HepG2 (cell line): ENCODE data around the gene MRPS34. TPM values are rescaled to one million over a fixed set of nuclear protein-coding genes. Genes with fewer than 3 reads are reported as not detected.
A peak's percentile ranks its signal among the peaks of the same experiment; 100 is the strongest.

Experiments used
- FOXA3 ChIP-seq: IDR thresholded peaks from 2 replicates; pipeline ENCODE4 v1.6.1; 2016; ENCODE audit warnings: missing genetic modification reagents, missing compliant biosample characterization
- KDM5A ChIP-seq: fragments of 200-600 bp; sonication (generic); IDR thresholded peaks from 2 replicates; pipeline ENCODE4 v1.7.0; 2018; ENCODE audit warnings: antibody characterized with exemption, mild to moderate bottlenecking, low read length, borderline replicate concordance
- NR2F6 ChIP-seq, 2 experiments: IDR thresholded peaks; 2 replicates each; pipeline ENCODE4 v1.6.1; 2016; ENCODE audit warnings: antibody characterized with exemption in 1 of 2, mild to moderate bottlenecking in 1 of 2
- RELA ChIP-seq: sonication (generic); formaldehyde crosslinking; IDR thresholded peaks from 2 replicates; pipeline ENCODE4 v1.4.0; 2020; ENCODE audit warnings: missing genetic modification reagents
- ZBTB10 ChIP-seq: sonication (generic); formaldehyde crosslinking; IDR thresholded peaks from 2 replicates; pipeline ENCODE4 v1.4.0; 2020; ENCODE audit warnings: missing genetic modification reagents, borderline replicate concordance
- ZNF350 ChIP-seq: sonication (generic); formaldehyde crosslinking; IDR thresholded peaks from 2 replicates; pipeline ENCODE4 v1.4.0; 2020; ENCODE audit warnings: mild to moderate bottlenecking, low read depth, missing genetic modification reagents, borderline replicate concordance
- ZNF496 ChIP-seq: sonication (generic); formaldehyde crosslinking; IDR thresholded peaks from 2 replicates; pipeline ENCODE4 v1.8.1; 2023; ENCODE audit warnings: mild to moderate bottlenecking, moderate library complexity, missing genetic modification reagents; ENCODE audit not compliant: insufficient replicate concordance
- ZNF709 ChIP-seq: sonication (generic); formaldehyde crosslinking; IDR thresholded peaks from 2 replicates; pipeline ENCODE4 v1.5.0; 2020; ENCODE audit warnings: mild to moderate bottlenecking, missing genetic modification reagents
- ZNF816 ChIP-seq: sonication (generic); formaldehyde crosslinking; IDR thresholded peaks from 2 replicates; pipeline ENCODE4 v1.8.0; 2022; ENCODE audit warnings: missing genetic modification reagents, mild to moderate bottlenecking, borderline replicate concordance
- polyA plus RNA-seq, 8 experiments: library from polyadenylated mRNA; depleted of rRNA in 3 of 8; stranded (reverse) in 7 of 8; unstranded in 1 of 8; fragments of >200 nt; fragmentation: Illumina TruSeq in 4 of 8; extraction: Trizol in 4 of 8; gene quantifications; 2 replicates each; pipeline versions ENCODE4 v1.2.1 to v1.2.3, GENCODE V29; 2011 to 2016; ENCODE audit warnings: low read depth in 4 of 8, missing spikeins in 1 of 8, mixed read lengths in 1 of 8; ENCODE audit not compliant: insufficient read depth in 1 of 8
- total RNA-seq, 5 experiments: library from RNA; depleted of rRNA; stranded (reverse); fragments of >200 nt; fragmentation: Illumina TruSeq; extraction: Trizol; gene quantifications; 2 replicates each; pipeline ENCODE4 v1.2.3, GENCODE V29; 2016; ENCODE audit warnings: low read depth in 1 of 5
- TF ChIP-seq, protein P1 (sequence below): sonication (generic); formaldehyde crosslinking; IDR thresholded peaks from 2 replicates; pipeline ENCODE4 v1.4.0; 2020; ENCODE audit warnings: mild to moderate bottlenecking, missing genetic modification reagents, borderline replicate concordance
- TF ChIP-seq, protein P2 (sequence below): sonication (generic); formaldehyde crosslinking; IDR thresholded peaks from 2 replicates; pipeline ENCODE4 v1.4.0; 2020; ENCODE audit warnings: mild to moderate bottlenecking, missing genetic modification reagents

MRPS34 gene
- total and polyA plus RNA-seq, 2 of the 13 experiments (the other 11 are each of a cell fraction or from before 2014, with no cell fraction given) = 63.5 to 131 TPM

GRCh38 chr16:1772908-1773702, at the start of gene MRPS34 (continued):
- TF ChIP-seq, protein P1, sequence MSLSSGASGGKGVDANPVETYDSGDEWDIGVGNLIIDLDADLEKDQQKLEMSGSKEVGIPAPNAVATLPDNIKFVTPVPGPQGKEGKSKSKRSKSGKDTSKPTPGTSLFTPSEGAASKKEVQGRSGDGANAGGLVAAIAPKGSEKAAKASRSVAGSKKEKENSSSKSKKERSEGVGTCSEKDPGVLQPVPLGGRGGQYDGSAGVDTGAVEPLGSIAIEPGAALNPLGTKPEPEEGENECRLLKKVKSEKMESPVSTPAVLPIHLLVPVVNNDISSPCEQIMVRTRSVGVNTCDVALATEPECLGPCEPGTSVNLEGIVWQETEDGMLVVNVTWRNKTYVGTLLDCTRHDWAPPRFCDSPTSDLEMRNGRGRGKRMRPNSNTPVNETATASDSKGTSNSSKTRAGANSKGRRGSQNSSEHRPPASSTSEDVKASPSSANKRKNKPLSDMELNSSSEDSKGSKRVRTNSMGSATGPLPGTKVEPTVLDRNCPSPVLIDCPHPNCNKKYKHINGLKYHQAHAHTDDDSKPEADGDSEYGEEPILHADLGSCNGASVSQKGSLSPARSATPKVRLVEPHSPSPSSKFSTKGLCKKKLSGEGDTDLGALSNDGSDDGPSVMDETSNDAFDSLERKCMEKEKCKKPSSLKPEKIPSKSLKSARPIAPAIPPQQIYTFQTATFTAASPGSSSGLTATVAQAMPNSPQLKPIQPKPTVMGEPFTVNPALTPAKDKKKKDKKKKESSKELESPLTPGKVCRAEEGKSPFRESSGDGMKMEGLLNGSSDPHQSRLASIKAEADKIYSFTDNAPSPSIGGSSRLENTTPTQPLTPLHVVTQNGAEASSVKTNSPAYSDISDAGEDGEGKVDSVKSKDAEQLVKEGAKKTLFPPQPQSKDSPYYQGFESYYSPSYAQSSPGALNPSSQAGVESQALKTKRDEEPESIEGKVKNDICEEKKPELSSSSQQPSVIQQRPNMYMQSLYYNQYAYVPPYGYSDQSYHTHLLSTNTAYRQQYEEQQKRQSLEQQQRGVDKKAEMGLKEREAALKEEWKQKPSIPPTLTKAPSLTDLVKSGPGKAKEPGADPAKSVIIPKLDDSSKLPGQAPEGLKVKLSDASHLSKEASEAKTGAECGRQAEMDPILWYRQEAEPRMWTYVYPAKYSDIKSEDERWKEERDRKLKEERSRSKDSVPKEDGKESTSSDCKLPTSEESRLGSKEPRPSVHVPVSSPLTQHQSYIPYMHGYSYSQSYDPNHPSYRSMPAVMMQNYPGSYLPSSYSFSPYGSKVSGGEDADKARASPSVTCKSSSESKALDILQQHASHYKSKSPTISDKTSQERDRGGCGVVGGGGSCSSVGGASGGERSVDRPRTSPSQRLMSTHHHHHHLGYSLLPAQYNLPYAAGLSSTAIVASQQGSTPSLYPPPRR (CRISPR knock-in tag) = 0 out of 2 replicates have a peak, but pooled peaks have one; percentile 31
- TF ChIP-seq ZNF350 (CRISPR knock-in tag) = no peak
- no peak for TF ChIP-seq ZNF496 (CRISPR knock-in tag)
- peak; percentile 51 for TF ChIP-seq FOXA3 (CRISPR knock-in tag)
- TF ChIP-seq, protein P2, sequence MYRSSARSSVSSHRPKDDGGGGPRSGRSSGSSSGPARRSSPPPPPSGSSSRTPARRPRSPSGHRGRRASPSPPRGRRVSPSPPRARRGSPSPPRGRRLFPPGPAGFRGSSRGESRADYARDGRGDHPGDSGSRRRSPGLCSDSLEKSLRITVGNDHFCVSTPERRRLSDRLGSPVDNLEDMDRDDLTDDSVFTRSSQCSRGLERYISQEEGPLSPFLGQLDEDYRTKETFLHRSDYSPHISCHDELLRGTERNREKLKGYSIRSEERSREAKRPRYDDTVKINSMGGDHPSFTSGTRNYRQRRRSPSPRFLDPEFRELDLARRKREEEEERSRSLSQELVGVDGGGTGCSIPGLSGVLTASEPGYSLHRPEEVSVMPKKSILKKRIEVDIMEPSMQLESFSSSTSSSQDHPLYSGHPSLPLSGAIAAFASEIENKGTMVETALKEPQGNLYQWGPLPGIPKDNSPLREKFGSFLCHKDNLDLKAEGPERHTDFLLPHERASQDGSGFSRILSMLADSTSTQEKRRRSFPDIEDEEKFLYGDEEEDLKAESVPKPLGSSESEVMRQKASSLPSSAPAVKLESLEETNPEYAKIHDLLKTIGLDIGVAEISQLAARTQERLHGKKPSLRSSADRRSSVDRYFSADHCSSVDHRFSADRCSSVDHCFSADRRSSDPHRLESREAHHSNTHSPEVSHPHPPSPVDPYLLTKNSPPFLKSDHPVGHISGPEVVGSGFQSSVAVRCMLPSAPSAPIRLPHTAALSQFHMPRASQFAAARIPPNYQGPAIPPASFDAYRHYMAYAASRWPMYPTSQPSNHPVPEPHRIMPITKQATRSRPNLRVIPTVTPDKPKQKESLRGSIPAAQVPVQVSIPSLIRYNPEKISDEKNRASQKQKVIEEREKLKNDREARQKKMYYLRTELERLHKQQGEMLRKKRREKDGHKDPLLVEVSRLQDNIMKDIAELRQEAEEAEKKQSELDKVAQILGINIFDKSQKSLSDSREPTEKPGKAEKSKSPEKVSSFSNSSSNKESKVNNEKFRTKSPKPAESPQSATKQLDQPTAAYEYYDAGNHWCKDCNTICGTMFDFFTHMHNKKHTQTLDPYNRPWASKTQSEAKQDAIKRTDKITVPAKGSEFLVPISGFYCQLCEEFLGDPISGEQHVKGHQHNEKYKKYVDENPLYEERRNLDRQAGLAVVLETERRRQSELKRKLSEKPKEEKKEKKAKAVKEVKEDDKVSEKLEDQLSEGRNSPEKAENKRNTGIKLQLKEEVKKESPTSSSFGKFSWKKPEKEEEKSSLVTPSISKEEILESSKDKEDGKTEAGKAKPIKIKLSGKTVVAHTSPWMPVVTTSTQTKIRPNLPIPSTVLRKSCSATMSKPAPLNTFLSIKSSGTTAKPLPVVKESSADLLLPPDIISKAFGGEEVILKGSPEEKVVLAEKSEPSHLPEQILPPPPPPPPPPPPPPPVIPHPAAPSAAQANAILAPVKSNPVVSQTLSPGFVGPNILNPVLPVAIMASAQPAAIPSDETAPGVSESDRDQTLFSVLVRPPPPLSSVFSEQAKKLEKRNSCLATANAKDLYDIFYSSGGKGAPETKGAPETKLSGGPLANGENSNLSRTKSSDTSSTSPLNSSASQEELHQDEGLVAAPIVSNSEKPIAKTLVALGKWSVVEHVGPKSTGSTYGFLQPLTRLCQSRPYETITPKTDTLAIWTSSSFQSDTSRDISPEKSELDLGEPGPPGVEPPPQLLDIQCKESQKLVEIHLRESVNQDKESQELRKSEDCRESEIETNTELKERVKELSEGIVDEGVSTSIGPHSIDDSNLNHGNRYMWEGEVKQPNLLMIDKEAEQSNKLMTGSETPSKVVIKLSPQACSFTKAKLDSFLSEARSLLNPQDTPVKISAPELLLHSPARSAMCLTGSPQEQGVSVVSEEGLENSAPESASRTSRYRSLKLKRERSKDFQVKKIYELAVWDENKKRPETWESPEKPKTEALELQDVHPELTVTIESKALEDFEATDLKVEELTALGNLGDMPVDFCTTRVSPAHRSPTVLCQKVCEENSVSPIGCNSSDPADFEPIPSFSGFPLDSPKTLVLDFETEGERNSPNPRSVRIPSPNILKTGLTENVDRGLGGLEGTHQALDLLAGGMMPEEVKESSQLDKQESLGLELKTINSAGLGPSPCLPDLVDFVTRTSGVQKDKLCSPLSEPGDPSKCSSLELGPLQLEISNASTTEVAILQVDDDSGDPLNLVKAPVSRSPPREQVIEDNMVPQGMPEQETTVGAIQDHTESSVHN = no peak; the same call in 1 of the 2 replicates
- peak; percentile 79 for TF ChIP-seq KDM5A
- no peak for TF ChIP-seq NR2F6 (IDR thresholded peaks at IDR 0.05)
- peak; percentile 44; the same call in 1 of the 2 replicates for TF ChIP-seq NR2F6 (CRISPR knock-in tag; IDR thresholded peaks at IDR 0.05)
- 0 out of 2 replicates have a peak, but pooled peaks have one; percentile 14 for TF ChIP-seq ZNF816 (CRISPR knock-in tag)
- peak; percentile 62; the same call in 1 of the 2 replicates for TF ChIP-seq RELA (CRISPR knock-in tag)
- peak; percentile 63; the same call in 1 of the 2 replicates for TF ChIP-seq ZNF709 (CRISPR knock-in tag)
- peak; percentile 73; the same call in 1 of the 2 replicates for TF ChIP-seq ZBTB10 (CRISPR knock-in tag)
